SK-N-SH treated with all-trans-retinoic acid at 6 μM for 48 hours (cell line): ENCODE measurements around the gene MAML3.

Experiments used
- ATAC-seq: fragments of 200-7000 bp; cut with Tn5 transposase; 3 replicates; pipeline ENCODE4 v1.9.1; 2020; ENCODE audit warnings: mild to moderate bottlenecking, moderate library complexity
- ARNTL ChIP-seq: fragments of 450-650 bp; formaldehyde crosslinking; IDR thresholded peaks from 2 replicates; pipeline ENCODE4 v1.5.0; 2020; ENCODE audit warnings: low read depth, mild to moderate bottlenecking, moderate library complexity, borderline replicate concordance
- BACH2 ChIP-seq: fragments of 250-450 bp; sonication (Bioruptor Pico); IDR thresholded peaks from 2 replicates; pipeline ENCODE4 v1.9.0; 2021; ENCODE audit warnings: mild to moderate bottlenecking, borderline replicate concordance
- CSDC2 ChIP-seq: fragments of 250-450 bp; sonication (Bioruptor Pico); IDR thresholded peaks from 2 replicates; pipeline ENCODE4 v1.5.0; 2020; ENCODE audit warnings: mild to moderate bottlenecking, moderate library complexity
- ESRRG ChIP-seq: fragments of 250-450 bp; sonication (Bioruptor Pico); IDR thresholded peaks from 2 replicates; pipeline ENCODE4 v1.6.1; 2021; ENCODE audit warnings: mild to moderate bottlenecking
- GLIS3 ChIP-seq: fragments of 250-450 bp; sonication (Bioruptor Pico); IDR thresholded peaks from 2 replicates; pipeline ENCODE4 v1.5.0; 2020; ENCODE audit warnings: mild to moderate bottlenecking, moderate library complexity
- ISL1 ChIP-seq: fragments of 250-450 bp; sonication (Bioruptor Pico); IDR thresholded peaks from 2 replicates; pipeline ENCODE4 v2.1.2; 2022; ENCODE audit warnings: mild to moderate bottlenecking, moderate library complexity
- OSR1 ChIP-seq: fragments of 250-450 bp; sonication (Bioruptor Pico); IDR thresholded peaks from 2 replicates; pipeline ENCODE4 v1.8.0; 2022; ENCODE audit warnings: moderate library complexity, mild to moderate bottlenecking, inconsistent platforms
- PPARA ChIP-seq: fragments of 250-450 bp; sonication (Bioruptor Pico); IDR thresholded peaks from 2 replicates; pipeline ENCODE4 v1.5.0; 2020; ENCODE audit warnings: mild to moderate bottlenecking, borderline replicate concordance
- RARB ChIP-seq: fragments of 250-450 bp; sonication (Bioruptor Pico); IDR thresholded peaks from 2 replicates; pipeline ENCODE4 v1.8.0; 2021; ENCODE audit warnings: mild to moderate bottlenecking, moderate library complexity
- SNAI2 ChIP-seq: fragments of 250-450 bp; sonication (Bioruptor Pico); IDR thresholded peaks from 2 replicates; pipeline ENCODE4 v1.5.0; 2020; ENCODE audit warnings: mild to moderate bottlenecking, moderate library complexity
- TCF4 ChIP-seq: fragments of 250-450 bp; sonication (Bioruptor Pico); IDR thresholded peaks from 2 replicates; pipeline ENCODE4 v1.8.0; 2021; ENCODE audit warnings: mild to moderate bottlenecking, moderate library complexity, borderline replicate concordance
- TOX ChIP-seq: fragments of 250-450 bp; sonication (Bioruptor Pico); IDR thresholded peaks from 2 replicates; pipeline ENCODE4 v1.8.0; 2021; ENCODE audit warnings: mild to moderate bottlenecking, moderate library complexity, borderline replicate concordance
- ZC3H10 ChIP-seq: fragments of 250-450 bp; sonication (Bioruptor Pico); IDR thresholded peaks from 2 replicates; pipeline ENCODE4 v1.5.1; 2021; ENCODE audit warnings: mild to moderate bottlenecking, moderate library complexity
- ZFP3 ChIP-seq: fragments of 250-450 bp; sonication (Bioruptor Pico); IDR thresholded peaks from 2 replicates; pipeline ENCODE4 v1.5.0; 2020; ENCODE audit warnings: mild to moderate bottlenecking, moderate library complexity
- ZFP30 ChIP-seq: fragments of 450-650 bp; formaldehyde crosslinking; IDR thresholded peaks from 2 replicates; pipeline ENCODE4 v1.5.0; 2022; ENCODE audit warnings: mild to moderate bottlenecking, moderate library complexity
- ZNF565 ChIP-seq: fragments of 450-650 bp; formaldehyde crosslinking; conservative IDR thresholded peaks from 2 replicates; pipeline ENCODE4 v1.5.0; 2020; ENCODE audit warnings: low read depth, mild to moderate bottlenecking, moderate library complexity
- ZNF70 ChIP-seq: fragments of 450-650 bp; formaldehyde crosslinking; IDR thresholded peaks from 2 replicates; pipeline ENCODE4 v1.5.0; 2020; ENCODE audit warnings: mild to moderate bottlenecking, moderate library complexity
- ZNF8 ChIP-seq: fragments of 450-650 bp; formaldehyde crosslinking; IDR thresholded peaks from 2 replicates; pipeline ENCODE4 v1.5.0; 2020; ENCODE audit warnings: mild to moderate bottlenecking, moderate library complexity
- TF ChIP-seq, protein P1 (sequence below): fragments of 250-450 bp; sonication (Bioruptor Pico); IDR thresholded peaks from 2 replicates; pipeline ENCODE4 v1.5.0; 2020; ENCODE audit warnings: mild to moderate bottlenecking, moderate library complexity
- TF ChIP-seq, protein P2 (sequence below): fragments of 250-450 bp; sonication (Bioruptor Pico); IDR thresholded peaks from 2 replicates; pipeline ENCODE4 v1.8.0; 2020; ENCODE audit warnings: mild to moderate bottlenecking, moderate library complexity, borderline replicate concordance
- TF ChIP-seq, protein P3 (sequence below): fragments of 250-450 bp; sonication (Bioruptor Pico); IDR thresholded peaks from 2 replicates; pipeline ENCODE4 v1.5.1; 2021; ENCODE audit warnings: mild to moderate bottlenecking, moderate library complexity
- TF ChIP-seq, protein P4 (sequence below): fragments of 250-450 bp; sonication (Bioruptor Pico); IDR thresholded peaks from 2 replicates; pipeline ENCODE4 v1.8.0; 2021; ENCODE audit warnings: low read depth, mild to moderate bottlenecking, moderate library complexity, borderline replicate concordance

The MAML3 gene

DNA sequence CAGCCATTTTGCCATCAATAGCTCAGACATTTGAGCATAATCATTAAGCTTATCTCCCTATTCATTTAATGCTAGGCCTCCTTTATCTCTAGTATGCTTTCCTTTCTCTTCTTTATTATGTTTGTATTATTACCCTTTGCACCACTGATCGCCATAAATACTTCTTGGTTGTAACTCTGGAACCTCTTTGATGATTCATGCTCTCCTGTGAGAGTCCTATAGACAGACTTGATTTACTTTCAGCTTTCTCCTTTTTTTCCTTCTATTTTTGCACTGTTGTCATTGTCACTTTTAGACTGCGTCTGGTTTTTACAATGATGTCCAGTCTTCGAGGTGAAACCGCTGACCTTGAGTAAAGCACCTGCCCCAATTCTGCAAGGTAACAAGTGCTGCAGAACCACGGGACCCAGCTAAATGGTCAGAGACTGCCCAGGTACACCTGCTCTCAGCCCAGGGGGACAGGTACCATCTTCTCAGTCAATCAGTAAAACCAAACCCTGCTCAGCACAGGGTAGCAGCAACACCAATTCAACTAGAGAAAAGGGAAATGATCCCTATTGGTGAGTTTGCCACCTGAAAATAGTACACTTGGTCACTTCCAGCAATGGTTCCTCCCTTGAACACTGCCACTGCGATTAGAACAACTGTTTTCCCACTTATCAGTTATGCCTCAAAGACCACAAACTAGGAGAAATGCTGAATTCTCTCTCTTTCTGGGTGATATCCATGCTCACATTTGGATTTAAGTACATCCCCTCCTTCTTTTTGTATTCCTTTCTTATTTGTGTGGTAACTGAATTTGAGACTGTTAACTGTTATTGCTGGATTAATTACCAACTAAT, 125.1 kb downstream of the MAML3 start:
- ATAC-seq: no peak
- TF ChIP-seq ESRRG (CRISPR knock-in tag): no peak
- no peak for TF ChIP-seq SNAI2 (CRISPR knock-in tag)
- no peak for TF ChIP-seq CSDC2 (CRISPR knock-in tag)
- TF ChIP-seq, protein P1, sequence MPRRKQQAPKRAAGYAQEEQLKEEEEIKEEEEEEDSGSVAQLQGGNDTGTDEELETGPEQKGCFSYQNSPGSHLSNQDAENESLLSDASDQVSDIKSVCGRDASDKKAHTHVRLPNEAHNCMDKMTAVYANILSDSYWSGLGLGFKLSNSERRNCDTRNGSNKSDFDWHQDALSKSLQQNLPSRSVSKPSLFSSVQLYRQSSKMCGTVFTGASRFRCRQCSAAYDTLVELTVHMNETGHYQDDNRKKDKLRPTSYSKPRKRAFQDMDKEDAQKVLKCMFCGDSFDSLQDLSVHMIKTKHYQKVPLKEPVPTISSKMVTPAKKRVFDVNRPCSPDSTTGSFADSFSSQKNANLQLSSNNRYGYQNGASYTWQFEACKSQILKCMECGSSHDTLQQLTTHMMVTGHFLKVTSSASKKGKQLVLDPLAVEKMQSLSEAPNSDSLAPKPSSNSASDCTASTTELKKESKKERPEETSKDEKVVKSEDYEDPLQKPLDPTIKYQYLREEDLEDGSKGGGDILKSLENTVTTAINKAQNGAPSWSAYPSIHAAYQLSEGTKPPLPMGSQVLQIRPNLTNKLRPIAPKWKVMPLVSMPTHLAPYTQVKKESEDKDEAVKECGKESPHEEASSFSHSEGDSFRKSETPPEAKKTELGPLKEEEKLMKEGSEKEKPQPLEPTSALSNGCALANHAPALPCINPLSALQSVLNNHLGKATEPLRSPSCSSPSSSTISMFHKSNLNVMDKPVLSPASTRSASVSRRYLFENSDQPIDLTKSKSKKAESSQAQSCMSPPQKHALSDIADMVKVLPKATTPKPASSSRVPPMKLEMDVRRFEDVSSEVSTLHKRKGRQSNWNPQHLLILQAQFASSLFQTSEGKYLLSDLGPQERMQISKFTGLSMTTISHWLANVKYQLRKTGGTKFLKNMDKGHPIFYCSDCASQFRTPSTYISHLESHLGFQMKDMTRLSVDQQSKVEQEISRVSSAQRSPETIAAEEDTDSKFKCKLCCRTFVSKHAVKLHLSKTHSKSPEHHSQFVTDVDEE: no peak
- no peak for TF ChIP-seq ARNTL (CRISPR knock-in tag)
- TF ChIP-seq, protein P2, sequence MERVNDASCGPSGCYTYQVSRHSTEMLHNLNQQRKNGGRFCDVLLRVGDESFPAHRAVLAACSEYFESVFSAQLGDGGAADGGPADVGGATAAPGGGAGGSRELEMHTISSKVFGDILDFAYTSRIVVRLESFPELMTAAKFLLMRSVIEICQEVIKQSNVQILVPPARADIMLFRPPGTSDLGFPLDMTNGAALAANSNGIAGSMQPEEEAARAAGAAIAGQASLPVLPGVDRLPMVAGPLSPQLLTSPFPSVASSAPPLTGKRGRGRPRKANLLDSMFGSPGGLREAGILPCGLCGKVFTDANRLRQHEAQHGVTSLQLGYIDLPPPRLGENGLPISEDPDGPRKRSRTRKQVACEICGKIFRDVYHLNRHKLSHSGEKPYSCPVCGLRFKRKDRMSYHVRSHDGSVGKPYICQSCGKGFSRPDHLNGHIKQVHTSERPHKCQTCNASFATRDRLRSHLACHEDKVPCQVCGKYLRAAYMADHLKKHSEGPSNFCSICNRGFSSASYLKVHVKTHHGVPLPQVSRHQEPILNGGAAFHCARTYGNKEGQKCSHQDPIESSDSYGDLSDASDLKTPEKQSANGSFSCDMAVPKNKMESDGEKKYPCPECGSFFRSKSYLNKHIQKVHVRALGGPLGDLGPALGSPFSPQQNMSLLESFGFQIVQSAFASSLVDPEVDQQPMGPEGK (CRISPR knock-in tag): no peak
- TF ChIP-seq ZNF8 (CRISPR knock-in tag): no peak
- TF ChIP-seq PPARA (CRISPR knock-in tag): no peak
- no peak for TF ChIP-seq TCF4 (CRISPR knock-in tag)
- TF ChIP-seq TOX (CRISPR knock-in tag): no peak
- TF ChIP-seq ISL1: no peak
- TF ChIP-seq, protein P3, sequence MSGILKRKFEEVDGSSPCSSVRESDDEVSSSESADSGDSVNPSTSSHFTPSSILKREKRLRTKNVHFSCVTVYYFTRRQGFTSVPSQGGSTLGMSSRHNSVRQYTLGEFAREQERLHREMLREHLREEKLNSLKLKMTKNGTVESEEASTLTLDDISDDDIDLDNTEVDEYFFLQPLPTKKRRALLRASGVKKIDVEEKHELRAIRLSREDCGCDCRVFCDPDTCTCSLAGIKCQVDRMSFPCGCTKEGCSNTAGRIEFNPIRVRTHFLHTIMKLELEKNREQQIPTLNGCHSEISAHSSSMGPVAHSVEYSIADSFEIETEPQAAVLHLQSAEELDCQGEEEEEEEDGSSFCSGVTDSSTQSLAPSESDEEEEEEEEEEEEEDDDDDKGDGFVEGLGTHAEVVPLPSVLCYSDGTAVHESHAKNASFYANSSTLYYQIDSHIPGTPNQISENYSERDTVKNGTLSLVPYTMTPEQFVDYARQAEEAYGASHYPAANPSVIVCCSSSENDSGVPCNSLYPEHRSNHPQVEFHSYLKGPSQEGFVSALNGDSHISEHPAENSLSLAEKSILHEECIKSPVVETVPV (CRISPR knock-in tag): no peak
- TF ChIP-seq BACH2 (CRISPR knock-in tag): no peak
- no peak for TF ChIP-seq ZC3H10 (CRISPR knock-in tag)
- no peak for TF ChIP-seq ZNF70 (CRISPR knock-in tag)

DNA sequence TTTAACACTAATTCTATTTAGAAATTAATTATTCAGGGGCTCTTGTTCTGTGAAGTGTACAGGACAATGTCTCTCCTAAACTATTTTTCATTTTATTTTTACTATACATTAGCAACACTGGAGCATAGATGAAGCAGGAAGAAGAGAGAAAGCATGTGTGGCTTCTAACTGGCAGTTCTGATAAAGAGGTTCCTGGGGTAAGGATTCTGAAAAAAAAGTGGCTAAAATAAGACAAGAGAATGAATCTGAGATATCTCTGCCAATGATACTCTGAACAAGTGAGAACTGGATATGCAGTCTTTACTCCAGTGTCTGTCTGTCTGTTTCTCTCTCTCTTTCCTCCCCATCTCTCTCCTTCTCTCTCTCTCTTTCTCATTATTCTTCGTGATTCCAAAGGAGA, 125.9 kb downstream of the MAML3 start:
- ATAC-seq: no peak
- no peak for TF ChIP-seq ESRRG (CRISPR knock-in tag)
- TF ChIP-seq, protein P4, sequence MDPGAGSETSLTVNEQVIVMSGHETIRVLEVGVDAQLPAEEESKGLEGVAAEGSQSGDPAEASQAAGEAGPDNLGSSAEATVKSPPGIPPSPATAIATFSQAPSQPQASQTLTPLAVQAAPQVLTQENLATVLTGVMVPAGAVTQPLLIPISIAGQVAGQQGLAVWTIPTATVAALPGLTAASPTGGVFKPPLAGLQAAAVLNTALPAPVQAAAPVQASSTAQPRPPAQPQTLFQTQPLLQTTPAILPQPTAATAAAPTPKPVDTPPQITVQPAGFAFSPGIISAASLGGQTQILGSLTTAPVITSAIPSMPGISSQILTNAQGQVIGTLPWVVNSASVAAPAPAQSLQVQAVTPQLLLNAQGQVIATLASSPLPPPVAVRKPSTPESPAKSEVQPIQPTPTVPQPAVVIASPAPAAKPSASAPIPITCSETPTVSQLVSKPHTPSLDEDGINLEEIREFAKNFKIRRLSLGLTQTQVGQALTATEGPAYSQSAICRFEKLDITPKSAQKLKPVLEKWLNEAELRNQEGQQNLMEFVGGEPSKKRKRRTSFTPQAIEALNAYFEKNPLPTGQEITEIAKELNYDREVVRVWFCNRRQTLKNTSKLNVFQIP (CRISPR knock-in tag): no peak
- no peak for TF ChIP-seq BACH2 (CRISPR knock-in tag)
- no peak for TF ChIP-seq ZNF565 (CRISPR knock-in tag)

DNA sequence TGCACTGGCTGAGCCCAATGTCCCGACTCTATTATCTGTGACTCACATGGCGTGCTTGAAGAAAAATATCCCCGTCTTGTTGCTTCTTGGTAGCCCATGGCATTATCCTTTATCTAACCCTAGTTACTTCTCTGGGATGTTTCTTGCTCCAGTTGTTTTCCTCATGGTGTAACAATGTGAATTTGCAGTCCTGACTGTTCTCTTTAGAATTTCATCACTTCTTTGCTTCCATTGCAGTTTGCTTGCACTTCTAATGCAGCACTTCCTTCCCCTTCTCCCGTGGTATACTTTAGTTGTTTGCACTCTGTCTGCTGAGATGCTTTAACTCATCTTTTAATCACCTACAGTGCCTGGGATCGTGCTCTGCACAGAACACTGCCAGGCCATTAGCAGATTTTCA, 126.9 kb downstream of the MAML3 start:
- no peak for TF ChIP-seq ZFP30 (CRISPR knock-in tag)
- TF ChIP-seq, all 23 proteins: peak for 0
- no peak for ATAC-seq

DNA sequence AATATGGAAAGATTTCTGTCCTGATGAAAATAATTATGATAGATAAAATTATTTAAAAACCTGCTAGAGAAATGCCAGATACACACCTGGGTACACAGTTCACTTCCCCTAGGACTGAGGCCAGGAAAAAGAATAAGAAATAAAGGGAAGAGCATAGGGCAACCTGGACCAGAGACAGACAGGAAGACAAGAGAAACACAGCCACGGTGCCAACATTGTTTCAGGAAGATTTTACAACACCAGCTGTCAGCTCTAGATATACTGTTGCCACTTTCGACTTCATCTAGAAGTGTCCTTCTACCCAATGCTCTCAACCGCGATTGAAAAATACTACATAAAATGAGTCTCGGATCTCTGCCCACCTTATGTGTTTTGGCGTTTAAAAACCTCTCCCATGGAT, 128.5 kb downstream of the MAML3 start:
- no peak for ATAC-seq

More for the DNA sequence above, 128.5 kb downstream of the MAML3 start:
- TF ChIP-seq ZNF70 (CRISPR knock-in tag): no peak
- TF ChIP-seq OSR1: no peak
- TF ChIP-seq, protein P1: no peak
- TF ChIP-seq RARB (CRISPR knock-in tag): no peak
- TF ChIP-seq ZFP30 (CRISPR knock-in tag): no peak
- TF ChIP-seq, protein P2 (CRISPR knock-in tag): no peak
- no peak for TF ChIP-seq ZNF565 (CRISPR knock-in tag)
- no peak for TF ChIP-seq GLIS3 (CRISPR knock-in tag)
- TF ChIP-seq ZFP3: no peak
- no peak for TF ChIP-seq ZC3H10 (CRISPR knock-in tag)
- TF ChIP-seq SNAI2 (CRISPR knock-in tag): no peak
